T-cell (primary cell): ENCODE data around the gene TATDN3. TPM values are rescaled to one million over a fixed set of nuclear protein-coding genes. Genes with fewer than 3 reads are reported as not detected.

ENCODE experiments used
- ATAC-seq, 4 experiments: fragments of 200-7000 bp in 3 of 4; fragments of 150-1000 bp in 1 of 4; cut with Tn5 transposase; replicated peaks in 1 of 4; 1 replicate in 3 of 4; 2 replicates in 1 of 4; pipeline ENCODE4 v1.10.0; 2021; ENCODE audit warnings: moderate library complexity in 3 of 4, mild to moderate bottlenecking in 2 of 4, moderate number of reproducible peaks in 1 of 4
- CTCF ChIA-PET, 2 donors: fragments of 300-600 bp; sonication (Branson Sonifier 250); formaldehyde crosslinking; loops; one replicate each; lab custom pipeline; 2022; ENCODE audit warnings: antibody characterized with exemption in 2 of 2; lab: Charles Lee
- POLR2A ChIA-PET, 2 donors: fragments of 300-600 bp; sonication (Branson Sonifier 250); formaldehyde crosslinking; loops; one replicate each; lab custom pipeline; 2022; ENCODE audit warnings: antibody characterized with exemption in 2 of 2; lab: Charles Lee
- DNase-seq, 35 experiments: peaks; one replicate each; pipeline versions ENCODE4 v3.0.0 to v3.0.0-alpha.2; 2013 to 2023
- H3K27ac ChIP-seq: one replicate; pipeline ENCODE4 v1.5.1; 2013; ENCODE audit warnings: low read length
- H3K27me3 ChIP-seq, 2 experiments: replicated peaks in 1 of 2; 1 replicate in 1 of 2; 2 replicates in 1 of 2; pipeline versions ENCODE4 v1.6.1 to v1.7.0; 2013; ENCODE audit warnings: low read length in 1 of 2, mixed read lengths in 1 of 2; ENCODE audit not compliant: control insufficient read depth in 2 of 2, insufficient read depth in 2 of 2; ENCODE audit errors: extremely low read depth in 1 of 2
- H3K36me3 ChIP-seq, 2 donors: 1 replicate in 1 of 2; 2 replicates in 1 of 2; pipeline versions ENCODE4 v1.6.1 to v1.7.0; 2013; ENCODE audit warnings: low read length in 1 of 2; ENCODE audit not compliant: control insufficient read depth in 2 of 2, insufficient read depth in 1 of 2; ENCODE audit errors: extremely low read depth in 1 of 2
- H3K4me1 ChIP-seq, 2 experiments: 1 replicate in 1 of 2; 2 replicates in 1 of 2; pipeline versions ENCODE4 v1.6.1 to v1.7.0; 2013; ENCODE audit warnings: low read length in 2 of 2, mixed read lengths in 1 of 2; ENCODE audit not compliant: insufficient read depth in 2 of 2, control insufficient read depth in 1 of 2; ENCODE audit errors: extremely low read depth in 1 of 2
- H3K4me3 ChIP-seq, 2 donors: 1 replicate in 1 of 2; 2 replicates in 1 of 2; pipeline versions ENCODE4 v1.5.1 to v1.7.0; 2013; ENCODE audit warnings: mild to moderate bottlenecking in 2 of 2, low read length in 1 of 2, moderate library complexity in 1 of 2; ENCODE audit not compliant: control insufficient read depth in 1 of 2; ENCODE audit errors: extremely low read depth in 1 of 2
- H3K9me3 ChIP-seq: 2 replicates; pipeline ENCODE4 v1.7.0; 2013
- H3K27ac Mint-ChIP-seq, 2 donors: one replicate each; pipeline ENCODE4 v1.8.0; 2020 to 2021; ENCODE audit warnings: mild to moderate bottlenecking in 2 of 2, mixed read lengths in 2 of 2
- H3K27me3 Mint-ChIP-seq, 2 donors: one replicate each; pipeline ENCODE4 v1.8.0; 2021 to 2022; ENCODE audit warnings: mixed read lengths in 2 of 2
- H3K36me3 Mint-ChIP-seq: one replicate; pipeline ENCODE4 v1.8.0; 2021; ENCODE audit warnings: mixed read lengths
- H3K4me1 Mint-ChIP-seq, 3 donors: one replicate each; pipeline ENCODE4 v1.8.0; 2020 to 2022; ENCODE audit warnings: mixed read lengths in 3 of 3, mild to moderate bottlenecking in 1 of 3
- H3K4me3 Mint-ChIP-seq, 3 donors: one replicate each; pipeline ENCODE4 v1.8.0; 2020 to 2022; ENCODE audit warnings: mild to moderate bottlenecking in 3 of 3, mixed read lengths in 3 of 3, moderate library complexity in 3 of 3
- H3K9me3 Mint-ChIP-seq, 3 donors: one replicate each; pipeline ENCODE4 v1.8.0; 2020 to 2022; ENCODE audit warnings: mixed read lengths in 3 of 3
- WGBS: methylation state at CpG from one replicate; pipeline ENCODE4 v1.1.5; 2013; ENCODE audit warnings: missing lambda C conversion rate; ENCODE audit not compliant: insufficient coverage; 5-methylcytosine and 5-hydroxymethylcytosine counted together
- total RNA-seq, 35 experiments: library from RNA in 6 of 35; stranded (reverse) in 6 of 35; fragments of 120-200 nt in 1 of 35; gene quantifications; one replicate each; pipeline versions ENCODE4 v1.2.1 to v1.2.4 and lab custom pipeline; 2013 to 2026

The TATDN3 gene
- total RNA-seq, 5 donors from 2014 or later (not counting 1 experiment from before 2014, with no cell fraction given) = 9.5 to 14.7 (median 12.9) TPM

DNA sequence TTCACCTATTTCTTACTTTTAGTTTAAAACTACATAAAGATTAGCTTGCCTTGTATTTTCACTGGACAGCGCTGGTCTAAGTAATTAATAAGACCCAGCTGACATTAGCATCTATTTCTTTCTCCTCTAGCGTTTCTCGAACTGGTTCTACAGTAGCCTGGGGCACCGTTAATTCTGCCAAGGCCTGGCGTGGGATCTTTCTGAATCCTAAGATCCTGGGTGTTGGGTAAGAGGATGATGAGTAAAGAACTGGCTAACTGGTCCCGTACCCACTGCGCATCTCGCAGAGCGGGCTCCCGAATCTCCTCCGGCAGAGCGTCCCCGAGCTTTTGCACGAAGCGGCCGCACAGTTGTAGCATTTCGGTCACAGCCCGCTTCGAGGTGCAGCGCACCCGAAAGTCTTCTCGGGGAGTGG is 426 bp upstream of the TATDN3 start:
- Histone ChIP-seq H3K27ac (peak overlapping the region; percentile 82), H3K4me3 (peak overlapping the region; percentile 81 to 100), H3K9me3 (no peaks in the 10 kb centered on the region), H3K4me1 (peaks cover 15 to 37% of the 10 kb centered on the region in 2 experiments), H3K36me3 (peaks cover 0 to 10% of the 10 kb centered on the region in 2 donors), H3K27me3 (no peaks in the 10 kb centered on the region)
- DNase-seq (no peak), ATAC-seq (peak; percentile 62 to 72 (median 68))
- H3K9me3 Mint-ChIP-seq = no peaks in the 10 kb centered on the region
- H3K4me3 Mint-ChIP-seq = peak overlapping the region; percentile 98
- CTCF ChIA-PET = interaction anchor here (0.6 to 1.6 kb wide), 7 partner anchors 10 to 758 kb away, joined by 3 to 8 read pairs (median 4); partner anchors contain the start of genes ATF3 (in 1 of the 2), DTL (in 1 of the 2) and INTS7 (in 1 of the 2)
- POLR2A ChIA-PET = interaction anchor here in 1 of 2 donors (0.5 to 0.8 kb wide), 3 partner anchors 69 to 885 kb away, joined by 3 to 7 read pairs (median 4); no protein-coding TSS in a partner anchor
- H3K4me1 Mint-ChIP-seq = peaks cover 41 to 53% (median 52%) of the 10 kb centered on the region in 3 donors
- H3K27me3 Mint-ChIP-seq = no peaks in the 10 kb centered on the region
- WGBS = 0% methylated on average over 20 of the region's 22 CpGs
- peaks cover 13% of the 10 kb centered on the region for H3K36me3 Mint-ChIP-seq
- peak overlapping the region; percentile 93 to 96 for H3K27ac Mint-ChIP-seq

- no peaks in the 10 kb centered on the region for H3K27me3 Mint-ChIP-seq
- peak overlapping the region; percentile 93 to 96 for H3K27ac Mint-ChIP-seq
- DNase-seq (peak in 1 of 35 experiments; percentile 23), ATAC-seq (no peak)
- H3K27ac ChIP-seq = peak overlapping the region; percentile 82
- 0% methylated on average over 3 of the region's 16 CpGs for WGBS
- H3K36me3 ChIP-seq = peaks cover 0 to 10% of the 10 kb centered on the region in 2 donors
- peaks cover 41 to 52% (median 48%) of the 10 kb centered on the region in 3 donors for H3K4me1 Mint-ChIP-seq
- H3K9me3 ChIP-seq = no peaks in the 10 kb centered on the region
- peaks cover 17% of the 10 kb centered on the region for H3K36me3 Mint-ChIP-seq
- peak overlapping the region; percentile 81 to 100 for H3K4me3 ChIP-seq
- no peaks in the 10 kb centered on the region for H3K27me3 ChIP-seq
- no peaks in the 10 kb centered on the region for H3K9me3 Mint-ChIP-seq
- CTCF ChIA-PET = interaction anchor here (0.6 to 1.1 kb wide), 5 partner anchors 9 to 1555 kb away, joined by 3 to 7 read pairs (median 3); partner anchors contain the start of genes DTL (in 1 of the 2) and INTS7 (in 1 of the 2)
- POLR2A ChIA-PET = interaction anchor here (0.6 to 0.7 kb wide), 4 partner anchors 178 to 1836 kb away, joined by 3 to 7 read pairs (median 4); no protein-coding TSS in a partner anchor
- H3K4me1 ChIP-seq = peaks cover 15 to 37% of the 10 kb centered on the region in 2 experiments
- peak overlapping the region; percentile 98 for H3K4me3 Mint-ChIP-seq
Observed at GRCh38 chr1:212792396-212792908, 758 bp downstream of the TATDN3 start.

- 78% methylated on average over 1 of the region's 1 CpG for WGBS
- Histone ChIP-seq H3K9me3 (no peaks in the 10 kb centered on the region), H3K27me3 (no peaks in the 10 kb centered on the region), H3K36me3 (peaks cover 0 to 23% of the 10 kb centered on the region in 2 donors), H3K27ac (peak overlapping the region; percentile 7), H3K4me1 (peaks cover 12 to 37% of the 10 kb centered on the region in 2 experiments), H3K4me3 (no peak overlapping the region)
- Mint-ChIP-seq H3K9me3 (no peaks in the 10 kb centered on the region), H3K27me3 (no peaks in the 10 kb centered on the region), H3K4me3 (peak overlapping the region; percentile 22 to 57 (median 51)), H3K36me3 (peaks cover 31% of the 10 kb centered on the region), H3K27ac (peak overlapping the region; percentile 85 to 89), H3K4me1 (peaks cover 33 to 44% (median 40%) of the 10 kb centered on the region in 3 donors)
- CTCF ChIA-PET = interaction anchor here (0.6 to 1.4 kb wide), 2 partner anchors 129 to 321 kb away, joined by 3 read pairs; no protein-coding TSS in a partner anchor
- ATAC-seq (no peak), DNase-seq (peak in 1 of 35 experiments; percentile 21)
- POLR2A ChIA-PET = interaction anchor here in 1 of 2 donors (0.5 to 1.1 kb wide), 3 partner anchors 11 to 1114 kb away, joined by 3 to 9 read pairs (median 4); partner anchors contain the start of gene FLVCR1
Observed at GRCh38 chr1:212794561-212795014, 2.9 kb downstream of the TATDN3 start.

- Mint-ChIP-seq H3K27ac (no peak overlapping the region), H3K9me3 (no peaks in the 10 kb centered on the region), H3K4me3 (no peak overlapping the region), H3K27me3 (no peaks in the 10 kb centered on the region), H3K36me3 (peaks cover 41% of the 10 kb centered on the region), H3K4me1 (peaks cover 17% of the 10 kb centered on the region in 3 donors)
- ATAC-seq = no peak
- H3K27me3 ChIP-seq = no peaks in the 10 kb centered on the region
- H3K4me1 ChIP-seq = peaks cover 5 to 16% of the 10 kb centered on the region in 2 experiments
- POLR2A ChIA-PET = interaction anchor here in 1 of 2 donors (0.7 kb wide), 1 partner anchor 943 kb away, joined by 3 read pairs; no protein-coding TSS in a partner anchor
- no peak overlapping the region for H3K27ac ChIP-seq
- H3K36me3 ChIP-seq = peaks cover 0 to 29% of the 10 kb centered on the region in 2 donors
- H3K4me3 ChIP-seq = no peak overlapping the region
- CTCF ChIA-PET = interaction anchor here in 1 of 2 donors (1.0 kb wide), 1 partner anchor 340 kb away, joined by 5 read pairs; no protein-coding TSS in a partner anchor
- no peaks in the 10 kb centered on the region for H3K9me3 ChIP-seq
- DNase-seq = no peak
- no CpG with 5 or more reads among the region's 3 CpGs for WGBS
Observed at GRCh38 chr1:212797681-212798080, 6.0 kb downstream of the TATDN3 start.

DNA sequence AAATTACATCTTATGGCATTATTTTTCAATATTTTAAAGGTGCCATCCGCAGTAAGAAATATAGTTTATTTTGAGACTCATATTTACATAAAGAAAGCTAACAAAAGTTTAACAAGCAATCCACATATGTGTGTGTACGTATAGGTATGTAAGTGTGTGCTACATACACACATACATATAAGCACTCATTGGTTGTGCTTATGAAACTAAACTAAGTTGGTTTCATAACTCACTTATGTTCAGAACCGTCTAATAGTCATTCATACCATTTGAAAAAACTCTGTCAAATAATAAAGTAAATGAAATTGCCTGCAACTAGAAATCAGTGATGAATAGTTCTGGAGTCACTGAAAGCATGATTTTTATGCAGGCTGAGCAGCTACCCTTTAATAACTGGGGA is 14.1 kb downstream of the TATDN3 start:
- Mint-ChIP-seq H3K27ac (no peak overlapping the region), H3K4me3 (no peak overlapping the region), H3K27me3 (no peaks in the 10 kb centered on the region), H3K4me1 (no peaks in the 10 kb centered on the region), H3K36me3 (peaks cover 24% of the 10 kb centered on the region), H3K9me3 (no peaks in the 10 kb centered on the region)
- POLR2A ChIA-PET = interaction anchor here (0.7 to 0.9 kb wide), 2 partner anchors 11 to 108 kb away, joined by 4 to 6 read pairs; no protein-coding TSS in a partner anchor
- Histone ChIP-seq H3K4me1 (no peaks in the 10 kb centered on the region), H3K4me3 (no peak overlapping the region), H3K9me3 (no peaks in the 10 kb centered on the region), H3K27ac (no peak overlapping the region), H3K27me3 (no peaks in the 10 kb centered on the region), H3K36me3 (peaks cover 0 to 25% of the 10 kb centered on the region in 2 donors)
- no peak for ATAC-seq
- no CpG with 5 or more reads among the region's 3 CpGs for WGBS
- CTCF ChIA-PET = interaction anchor here in 1 of 2 donors (0.6 kb wide), 1 partner anchor 172 kb away, joined by 7 read pairs; no protein-coding TSS in a partner anchor
- no peak for DNase-seq
